Measurements from ENCODE around the gene IMPDH1.

Gene IMPDH1

GRCh38 chr7:128398016-128398840 is 11.6 kb downstream of the IMPDH1 start:
- DNase-seq (ENCODE audit: low read depth), result peak; percentile 37
- TF ChIP-seq CTCF (conservative IDR thresholded peaks at IDR 0.05; ENCODE audit: low read length), result peak; percentile 92
- H3K4me3 ChIP-seq (ENCODE audit: low read length), result no peak overlapping the region

- no peak overlapping the region for H3K4me3 ChIP-seq (ENCODE audit: low read length)
- no peak for DNase-seq (ENCODE audit: low read depth)
- TF ChIP-seq CTCF (conservative IDR thresholded peaks at IDR 0.05; ENCODE audit: low read length), result no peak
Observed at GRCh38 chr7:128396357-128396756, 13.4 kb downstream of the IMPDH1 start.

- DNase-seq (ENCODE audit: low read depth), result no peak
- no peak; the same call in 1 of the 2 replicates for TF ChIP-seq CTCF (conservative IDR thresholded peaks at IDR 0.05; ENCODE audit: low read length)
- H3K4me3 ChIP-seq (ENCODE audit: low read length), result no peak overlapping the region
Observed at GRCh38 chr7:128395748-128396147, 14.0 kb downstream of the IMPDH1 start.

- DNase-seq (ENCODE audit: low read depth), result no peak
- no peak for TF ChIP-seq CTCF (conservative IDR thresholded peaks at IDR 0.05; ENCODE audit: low read length)
Observed at GRCh38 chr7:128394904-128395496, 14.8 kb downstream of the IMPDH1 start.

GRCh38 chr7:128393526-128394330 is 16.1 kb downstream of the IMPDH1 start:
- DNase-seq (ENCODE audit: low read depth), result no peak
- TF ChIP-seq CTCF (conservative IDR thresholded peaks at IDR 0.05; ENCODE audit: low read length), result no peak
- no peak overlapping the region for H3K4me3 ChIP-seq (ENCODE audit: low read length)

More at GRCh38 chr7:128394904-128395496, 14.8 kb downstream of the IMPDH1 start:
- H3K4me3 ChIP-seq (ENCODE audit: low read length), result no peak overlapping the region

- no peak for DNase-seq (ENCODE audit: low read depth)
- TF ChIP-seq CTCF (conservative IDR thresholded peaks at IDR 0.05; ENCODE audit: low read length), result no peak
- no peak overlapping the region for H3K4me3 ChIP-seq (ENCODE audit: low read length)
Observed at GRCh38 chr7:128392446-128393327, 17.1 kb downstream of the IMPDH1 start.
